GM21515 (cell line): ENCODE data around the gene CTPS2.

ENCODE experiments used
- ATAC-seq: cut with Tn5 transposase; IDR thresholded peaks from one replicate; pipeline ENCODE4 v1.9.1; 2021; ENCODE audit not compliant: unreplicated experiment

Gene CTPS2

GRCh38 chrX:16714504-16714903, 2.0 kb upstream of the CTPS2 start:
- no peak for ATAC-seq

DNA sequence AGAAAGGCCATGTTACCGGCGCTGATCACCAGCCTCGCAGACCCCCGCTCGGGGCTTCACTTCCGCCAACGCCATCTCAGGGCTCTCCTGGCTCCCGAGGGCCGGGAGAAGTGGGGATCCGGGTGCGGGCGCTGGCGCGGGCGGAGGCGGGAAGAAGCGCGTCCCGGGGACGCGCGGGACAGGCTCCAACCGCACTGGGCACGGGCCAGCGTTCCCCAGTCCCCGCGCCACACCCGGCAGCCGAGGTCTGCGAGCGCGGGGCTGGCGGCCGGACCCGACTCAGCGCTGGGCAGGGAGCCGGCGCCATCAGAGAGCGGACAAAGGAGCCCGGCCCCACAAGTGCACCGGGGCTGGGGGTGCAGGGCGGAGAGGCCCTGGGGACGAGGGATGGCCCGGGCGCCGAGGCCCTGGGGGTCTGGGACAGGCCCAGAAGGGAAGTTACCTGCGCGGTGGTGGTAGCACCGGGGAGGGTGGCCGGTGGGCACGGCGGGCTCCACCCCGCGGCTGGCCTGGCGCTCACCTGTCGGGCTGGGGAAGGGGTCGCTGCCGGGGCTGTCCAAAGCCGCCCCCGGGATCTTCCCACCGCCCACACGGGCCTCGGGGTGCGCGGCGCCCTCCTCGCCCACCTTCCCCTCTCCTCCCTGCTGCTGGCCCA, 449 bp downstream of the CTPS2 start:
- peak; percentile 34 for ATAC-seq

DNA sequence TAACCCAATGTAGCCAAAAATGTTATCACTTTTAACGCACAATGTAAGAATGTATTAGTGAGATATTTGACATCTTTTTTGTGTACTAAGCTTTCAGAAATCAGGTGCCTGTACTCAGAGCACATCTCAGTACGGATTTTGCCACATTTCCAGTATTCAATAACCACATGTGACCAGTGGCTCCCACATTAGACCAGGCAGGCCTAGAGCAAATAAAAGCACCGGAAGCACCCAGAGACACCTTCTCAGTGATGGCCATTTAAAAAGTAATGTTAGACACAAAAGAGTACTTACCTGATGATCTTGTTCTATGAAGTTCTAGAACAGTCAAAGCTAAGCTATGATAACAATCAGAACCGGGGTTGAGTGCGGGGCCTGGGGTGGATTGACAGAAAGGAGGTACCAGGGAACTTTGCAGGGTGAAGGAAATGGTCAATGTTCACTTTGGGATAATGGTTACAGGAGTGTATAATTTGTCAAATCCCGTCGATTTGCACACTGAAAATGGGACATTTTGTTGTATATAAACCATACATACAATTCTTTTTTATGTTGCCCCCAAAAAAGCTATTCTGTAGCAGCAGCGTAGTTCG, 1.2 kb downstream of the CTPS2 start:
- no peak for ATAC-seq

- ATAC-seq: no peak
These were observed 4.5 kb downstream of the CTPS2 start for GRCh38 chrX:16708016-16708415.

DNA sequence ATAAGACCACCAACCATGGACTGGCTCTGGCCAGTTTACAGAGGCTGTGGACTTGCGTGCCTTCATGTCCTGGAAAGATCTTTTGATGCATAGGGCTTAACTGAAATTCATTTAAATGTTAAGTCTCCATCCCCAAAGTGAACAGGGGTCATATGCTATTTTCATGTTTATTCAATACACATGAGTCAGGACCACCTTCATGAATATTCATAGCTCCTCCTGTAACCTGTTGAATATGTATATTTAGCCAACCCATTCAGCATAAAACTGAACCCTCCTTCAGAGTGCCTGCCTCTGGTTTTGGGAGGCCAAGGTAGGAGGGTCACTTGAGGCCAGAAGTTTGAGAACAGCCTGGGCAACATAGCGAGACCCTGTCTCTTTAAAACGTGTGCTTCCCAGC, 7.1 kb downstream of the CTPS2 start:
- ATAC-seq: no peak

- ATAC-seq: no peak
These were observed 9.5 kb downstream of the CTPS2 start for GRCh38 chrX:16702700-16703599.

DNA sequence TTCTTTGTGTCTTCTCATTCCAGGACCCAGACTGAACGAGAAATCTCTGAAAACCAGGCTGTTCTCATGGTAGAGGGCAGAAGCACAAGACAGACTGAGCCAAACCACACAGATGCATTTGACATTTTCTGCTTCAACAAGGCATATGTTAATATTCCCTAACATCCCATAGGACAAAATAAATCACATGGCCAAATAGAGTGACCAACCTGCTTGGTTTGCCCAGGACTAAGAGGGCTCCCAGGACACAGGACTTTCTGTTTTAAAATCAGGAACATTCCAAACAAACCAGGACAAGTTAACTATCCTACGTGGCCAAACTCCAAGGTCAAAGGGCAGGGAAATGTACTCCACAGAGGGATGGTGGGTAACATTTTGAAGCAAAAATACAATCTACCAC, 11.7 kb downstream of the CTPS2 start:
- ATAC-seq: no peak

DNA sequence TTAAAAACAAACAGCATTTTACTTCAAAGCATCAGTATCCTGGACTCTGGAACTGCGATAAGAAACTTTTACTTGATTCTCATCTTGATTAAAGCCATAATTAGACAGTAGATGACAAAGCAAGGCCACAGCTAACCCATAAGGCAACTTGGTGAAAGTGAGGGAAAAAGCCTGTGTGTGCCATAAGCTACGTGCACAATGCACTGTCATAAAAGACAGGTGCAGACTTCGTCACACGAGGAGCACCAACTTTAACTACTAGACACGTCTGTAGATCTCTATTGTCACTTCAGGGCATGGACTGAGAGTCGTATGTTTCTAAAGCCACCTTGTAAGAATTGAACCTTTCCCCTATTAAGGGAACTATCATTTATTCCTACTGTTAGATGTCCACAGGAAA, 13.1 kb downstream of the CTPS2 start:
- no peak for ATAC-seq

DNA sequence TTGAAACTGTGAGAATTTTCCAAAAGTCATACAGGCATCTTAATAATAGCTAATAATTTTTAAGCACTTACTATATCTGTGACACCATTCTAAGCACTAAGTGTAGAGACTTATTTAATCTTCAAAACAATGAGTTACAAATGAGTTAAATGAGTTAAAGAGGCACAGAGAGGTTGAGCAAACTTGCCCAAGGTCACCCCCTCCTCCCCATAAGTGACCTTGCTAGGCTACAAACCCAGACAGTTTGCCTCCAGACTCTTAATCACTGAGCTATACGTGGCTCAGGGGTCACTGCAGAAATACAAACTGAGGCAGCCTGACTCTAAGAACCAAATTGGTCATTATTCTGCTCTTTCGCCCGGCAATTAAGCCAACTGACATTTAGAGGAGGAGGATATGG, 15.5 kb downstream of the CTPS2 start:
- ATAC-seq: no peak

DNA sequence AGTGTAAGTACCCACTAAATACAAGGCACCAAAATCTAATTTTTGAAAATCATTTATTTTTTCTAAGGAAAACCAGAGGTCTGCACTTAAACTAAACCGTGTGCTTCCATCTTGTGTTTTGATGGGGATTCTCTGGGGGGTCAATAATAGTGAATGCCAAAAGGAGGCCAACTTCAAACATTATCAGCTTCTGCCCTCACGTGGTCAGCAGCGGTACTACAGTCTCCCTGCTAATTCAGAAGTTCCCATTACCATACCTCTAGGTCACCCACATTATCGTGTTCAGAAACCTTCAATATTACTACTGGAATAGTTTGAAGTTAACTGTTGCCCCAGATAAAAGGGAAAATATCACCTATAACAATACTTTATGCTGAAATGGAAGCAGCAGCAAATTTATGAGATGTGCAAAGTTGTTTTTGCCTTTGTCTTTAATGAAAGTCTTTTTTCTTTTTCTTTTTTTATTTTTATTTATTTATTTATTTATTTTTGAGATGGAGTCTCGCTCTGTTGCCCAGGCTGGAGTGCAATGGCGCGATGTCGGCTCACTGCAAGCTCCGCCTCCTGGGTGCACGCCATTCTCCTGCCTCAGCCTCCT, 17.3 kb downstream of the CTPS2 start:
- no peak for ATAC-seq

GRCh38 chrX:16687514-16687913, 25.0 kb downstream of the CTPS2 start:
- ATAC-seq: no peak

DNA sequence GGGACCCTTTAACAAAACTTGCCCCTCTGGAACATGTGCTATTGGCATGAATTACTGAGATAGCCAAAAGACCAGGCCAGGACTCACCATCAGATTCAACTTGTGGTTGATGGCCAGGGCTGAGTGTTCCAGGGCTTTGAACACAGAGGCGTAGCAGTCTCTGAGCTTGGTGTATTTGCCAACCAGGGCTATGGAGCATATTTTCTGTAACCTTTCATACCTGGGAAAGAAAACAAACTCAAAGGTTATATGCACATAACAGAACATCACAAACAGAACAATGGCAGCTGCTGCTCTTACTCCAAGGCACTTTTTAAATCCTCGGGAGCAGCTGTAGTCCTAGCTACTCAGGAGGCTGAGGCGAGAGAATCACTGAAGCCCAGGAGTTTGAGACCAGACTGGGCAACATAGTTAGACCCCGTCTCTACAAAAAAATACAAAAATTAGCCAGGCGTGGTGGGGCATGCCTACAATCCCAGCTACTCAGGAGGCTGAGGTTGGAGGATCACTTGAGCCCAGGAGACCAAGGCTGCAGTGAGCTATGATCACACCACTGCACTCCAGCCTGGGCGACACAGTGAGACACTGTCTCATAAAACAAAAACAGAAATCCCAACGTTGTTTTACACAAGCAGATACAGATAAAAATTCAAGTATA, 29.3 kb downstream of the CTPS2 start:
- ATAC-seq: no peak

DNA sequence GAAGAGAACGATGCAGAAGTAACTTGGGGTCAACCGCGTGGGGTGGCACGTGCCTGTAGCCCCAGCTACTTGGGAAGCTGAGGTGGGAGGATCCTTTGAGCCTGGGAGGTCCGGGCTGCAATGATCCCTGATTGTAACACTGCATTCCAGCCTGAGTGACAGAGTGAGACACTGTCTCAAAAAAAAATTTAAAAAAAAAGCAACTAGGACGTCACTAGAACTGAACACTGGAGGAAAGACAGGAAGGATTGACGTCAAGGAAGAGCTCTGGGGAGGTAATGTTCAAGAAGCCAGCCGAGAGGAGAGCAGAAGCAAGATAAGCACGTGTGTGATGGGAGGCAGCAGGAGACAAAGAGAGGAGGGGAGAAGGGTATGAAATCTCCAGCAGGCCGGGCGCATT, 33.8 kb downstream of the CTPS2 start:
- no peak for ATAC-seq

- no peak for ATAC-seq
These were observed 41.5 kb downstream of the CTPS2 start for GRCh38 chrX:16671005-16671404.

DNA sequence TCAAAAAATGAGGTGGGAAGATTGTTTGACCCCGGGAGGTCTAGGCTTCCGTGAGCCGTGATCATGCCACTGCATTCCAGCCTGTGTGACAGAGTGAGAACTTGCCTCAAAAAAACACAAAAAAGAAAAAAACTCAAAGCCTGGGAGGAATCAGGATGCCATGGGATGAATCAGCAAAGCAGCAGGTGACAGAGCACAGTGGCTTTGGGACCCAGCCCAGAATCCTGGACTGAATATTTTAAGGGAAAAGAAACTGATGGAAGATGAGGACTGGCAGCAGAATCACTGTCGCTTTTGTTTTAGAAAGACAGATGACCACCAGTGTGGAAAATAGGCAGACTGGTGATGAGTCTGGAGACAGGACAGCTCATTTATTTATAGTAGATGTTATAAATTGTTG, 45.9 kb downstream of the CTPS2 start:
- ATAC-seq: no peak

DNA sequence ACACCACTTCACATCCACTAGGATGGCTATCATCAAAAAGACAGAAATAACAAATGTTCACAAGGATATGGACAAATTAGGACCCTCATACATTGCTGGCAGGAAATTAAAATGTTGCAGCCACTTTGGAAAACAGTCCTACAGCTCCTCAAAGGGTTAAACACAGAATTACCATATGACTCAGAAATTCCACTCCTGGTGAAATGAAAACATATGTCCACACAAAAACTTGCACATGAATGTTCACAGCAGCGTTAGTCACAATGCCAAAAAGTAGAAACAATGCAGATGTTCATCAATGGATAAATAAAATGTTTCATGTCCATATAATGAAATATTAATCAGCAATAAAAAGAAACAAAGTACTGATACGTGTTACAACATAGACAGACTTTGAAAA, 47.4 kb downstream of the CTPS2 start:
- ATAC-seq: no peak

GRCh38 chrX:16664626-16665025, 47.8 kb downstream of the CTPS2 start:
- ATAC-seq: no peak

DNA sequence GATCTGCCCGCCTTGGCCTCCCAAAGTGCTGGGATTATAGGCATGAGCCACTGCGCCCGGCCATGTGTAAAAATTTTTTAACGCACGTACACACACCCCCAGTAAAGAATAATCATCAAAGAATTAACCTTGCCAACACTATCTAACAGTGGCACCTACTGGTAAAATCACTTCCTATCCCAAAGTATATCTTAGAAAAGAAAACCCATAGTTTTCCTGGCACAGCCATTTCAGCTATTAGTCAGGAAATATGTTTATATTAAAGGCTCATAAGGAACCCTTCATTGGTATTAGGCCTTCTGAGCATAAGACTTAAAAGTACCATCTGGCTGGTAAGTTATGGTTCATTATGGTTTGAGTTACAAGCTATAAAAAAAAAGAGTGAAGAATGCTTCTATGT, 48.4 kb downstream of the CTPS2 start:
- ATAC-seq: no peak

DNA sequence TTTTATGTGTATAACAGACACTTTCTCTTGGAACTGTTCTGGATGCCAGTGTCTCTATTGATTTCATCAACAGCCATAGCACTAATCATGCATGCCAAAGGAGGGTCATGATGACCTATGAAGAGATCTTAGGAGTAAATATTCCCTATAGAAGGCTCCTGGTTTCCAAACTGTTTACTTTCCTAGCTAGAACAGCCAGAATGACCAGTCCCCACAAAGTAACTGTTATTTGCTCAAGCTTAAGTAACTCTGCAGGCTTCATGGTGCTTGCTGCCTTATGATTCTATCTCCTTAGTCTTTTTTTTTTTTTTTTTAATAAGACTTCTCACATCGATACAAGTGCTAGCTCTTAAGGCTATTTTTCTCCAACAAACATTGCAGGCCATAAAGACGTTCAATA, 50.1 kb downstream of the CTPS2 start:
- ATAC-seq: no peak

DNA sequence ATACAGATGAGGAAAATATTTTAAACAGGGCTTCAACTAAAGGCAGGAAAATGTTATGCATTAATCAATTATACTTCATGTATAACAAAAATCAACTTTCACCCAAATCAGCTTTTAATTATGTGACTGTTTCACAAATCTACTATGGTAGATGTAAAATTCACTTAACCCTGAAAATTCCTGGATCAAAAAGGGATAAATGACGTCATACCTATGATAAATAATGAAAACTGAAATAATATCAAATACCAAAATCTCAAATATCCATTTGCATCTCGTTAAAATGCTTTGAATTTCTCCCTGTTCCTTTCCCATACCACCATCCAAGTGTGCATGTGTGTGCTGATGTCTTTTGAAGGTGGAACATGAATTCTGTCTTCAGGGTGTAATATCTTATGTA, 51.0 kb downstream of the CTPS2 start:
- ATAC-seq: no peak

DNA sequence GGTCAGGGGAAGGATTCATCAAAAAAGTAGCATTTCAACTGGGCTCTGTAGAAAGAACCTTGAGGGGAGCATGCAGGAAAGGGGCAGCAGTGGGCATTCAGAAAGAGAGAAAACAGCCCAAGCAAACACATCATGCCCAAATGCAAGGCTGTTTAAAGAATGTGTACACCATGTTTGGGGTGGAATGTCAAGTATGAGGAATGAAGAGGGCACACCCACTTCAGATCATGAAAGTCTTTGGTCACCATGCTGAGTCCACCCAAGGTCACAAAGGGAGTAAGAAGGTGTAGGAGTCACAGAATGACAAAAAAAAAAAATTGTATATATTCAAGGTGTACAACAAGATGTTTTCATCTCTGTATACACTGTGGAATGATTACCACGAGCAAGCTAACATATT, 53.1 kb downstream of the CTPS2 start:
- ATAC-seq: no peak
